HG02870 (cell line): ENCODE data around the gene PDE9A.
"Not testable (repeated sequence)": the region's sequence is repeated elsewhere in the genome, so short reads cannot be mapped to it uniquely, and the experiment has no call there.

ENCODE experiments used
- ATAC-seq: cut with Tn5 transposase; IDR thresholded peaks from one replicate; pipeline ENCODE4 v1.9.1; 2021; ENCODE audit warnings: mild to moderate bottlenecking, moderate library complexity; ENCODE audit not compliant: unreplicated experiment

Gene PDE9A

DNA sequence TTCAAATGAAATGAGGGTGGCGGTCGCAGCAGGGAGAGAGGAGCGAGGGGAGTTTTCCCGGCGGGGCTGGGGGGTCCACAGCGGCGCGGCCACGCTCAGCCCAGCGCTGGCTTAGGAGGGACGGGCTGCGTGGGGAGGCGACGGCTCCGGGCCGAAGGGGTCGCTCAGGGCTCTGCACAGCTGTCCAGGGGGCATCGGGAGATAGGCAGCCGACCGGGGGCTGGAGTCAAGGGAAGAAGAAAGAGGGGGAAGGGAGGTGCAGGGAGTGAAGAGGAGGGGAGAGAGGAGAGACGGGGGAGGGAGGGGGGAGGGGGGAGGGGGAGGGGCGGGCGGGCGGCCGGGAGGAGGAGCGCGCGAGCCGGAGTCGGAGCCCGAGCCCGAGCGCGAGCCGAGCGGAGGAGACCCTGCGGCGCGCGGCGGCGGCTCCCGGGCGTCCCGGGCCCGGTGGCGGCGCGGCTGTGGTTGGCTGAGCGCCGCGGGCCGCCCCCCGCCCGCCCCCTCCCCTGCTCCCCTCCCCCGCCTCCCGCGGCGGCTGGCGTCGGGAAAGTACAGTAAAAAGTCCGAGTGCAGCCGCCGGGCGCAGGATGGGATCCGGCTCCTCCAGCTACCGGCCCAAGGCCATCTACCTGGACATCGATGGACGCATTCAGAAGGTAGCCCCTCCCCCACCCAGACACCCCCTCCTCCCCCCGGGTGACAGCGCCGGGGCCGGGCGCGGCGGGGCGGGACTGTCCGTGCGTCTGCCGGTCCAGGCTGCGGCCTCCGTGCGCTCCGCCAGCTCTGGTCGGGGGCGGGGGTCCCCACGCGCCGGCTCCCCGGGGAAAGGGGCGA lies at the start of gene PDE9A:
Gene PDE9A, plus strand, starts transcription at position 391 of the 831 bp plus-strand sequence. Its CDS starts 194 bp downstream, at position 585.
- no peak for ATAC-seq

DNA sequence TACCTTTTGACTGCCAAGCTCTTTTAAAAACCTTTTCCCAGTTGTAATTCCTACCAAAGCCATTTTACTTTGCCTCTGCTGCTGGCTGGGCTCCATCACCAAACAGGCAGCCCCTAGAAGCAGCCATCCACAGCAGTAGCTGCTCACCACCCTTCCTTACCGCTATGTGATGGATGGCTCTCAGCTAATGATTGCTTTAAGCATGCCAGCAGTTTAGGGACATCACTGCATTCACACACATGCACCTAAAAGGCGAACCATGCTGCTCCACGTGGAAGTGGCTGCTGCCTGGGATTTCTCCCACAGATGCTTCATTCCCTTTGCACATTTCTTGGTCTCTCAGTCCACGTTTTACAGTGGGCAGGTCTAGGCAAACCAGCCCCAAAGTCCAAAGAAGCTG lies 46.3 kb upstream of the PDE9A start:
- ATAC-seq = no peak

DNA sequence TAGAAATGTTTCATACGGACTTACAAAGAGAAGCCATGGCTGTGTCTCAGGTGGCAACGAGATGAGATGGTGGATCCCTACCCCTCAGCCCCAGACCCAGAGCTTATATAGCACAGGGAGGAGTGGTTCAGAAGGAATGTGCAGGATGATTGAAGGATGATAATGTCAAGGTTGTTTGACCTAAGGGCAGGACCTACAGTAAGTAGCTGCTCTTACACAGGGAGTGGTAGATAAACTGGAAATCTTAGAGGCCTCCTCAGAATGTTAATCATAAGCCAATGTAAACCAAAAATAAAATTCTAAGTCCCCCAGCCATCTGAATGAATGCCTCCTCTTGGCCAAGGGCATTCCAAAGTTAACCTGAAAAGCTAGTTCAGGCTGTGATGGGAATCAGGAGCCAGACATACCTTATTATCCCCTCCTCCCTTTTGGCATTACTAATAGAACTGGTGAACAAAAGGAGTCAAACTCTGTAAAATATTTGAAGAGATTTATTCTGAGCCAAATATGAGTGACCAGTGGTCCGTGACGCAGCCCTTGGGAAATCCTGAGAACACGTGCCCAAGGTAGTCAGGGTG lies 45.8 kb upstream of the PDE9A start:
- ATAC-seq = no peak

DNA sequence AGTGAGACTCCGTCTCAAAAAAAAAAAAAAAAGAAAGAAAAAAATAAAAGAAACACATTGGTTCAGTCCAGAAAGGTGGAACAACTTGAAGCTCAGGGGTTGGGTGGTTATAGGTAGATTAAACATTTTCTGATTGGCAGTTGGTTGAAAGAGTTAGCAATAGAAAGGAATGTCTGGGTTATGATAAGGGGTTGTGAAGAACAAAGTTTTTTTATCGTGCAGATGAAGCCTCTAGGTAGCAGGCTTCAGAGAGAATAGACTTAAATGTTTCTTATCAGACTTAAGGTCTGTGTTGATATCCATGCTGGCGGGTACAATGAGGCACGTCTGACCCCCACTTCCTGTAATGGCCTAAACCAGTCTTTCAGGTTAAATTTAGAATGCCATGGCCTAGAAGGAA lies 45.0 kb upstream of the PDE9A start:
- no peak for ATAC-seq

DNA sequence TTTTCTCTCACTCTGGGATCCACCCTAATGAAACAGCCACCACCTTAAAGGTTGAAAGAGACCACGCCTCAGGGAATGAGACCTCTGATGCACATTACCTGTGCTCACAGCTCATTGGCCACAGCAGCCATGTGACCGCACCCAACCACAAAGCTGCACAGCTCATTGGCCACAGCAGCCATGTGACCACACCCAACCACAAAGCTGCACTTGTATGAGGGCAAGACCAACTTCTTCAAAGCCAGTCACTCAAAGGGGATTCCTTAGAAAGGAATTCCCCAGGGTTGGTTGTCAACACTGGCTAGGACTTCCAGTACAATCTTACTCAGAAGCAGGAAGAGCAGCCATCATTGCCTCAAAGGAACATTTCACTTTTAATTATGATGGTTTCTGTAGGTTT lies 43.6 kb upstream of the PDE9A start:
- ATAC-seq = peak; percentile 47

DNA sequence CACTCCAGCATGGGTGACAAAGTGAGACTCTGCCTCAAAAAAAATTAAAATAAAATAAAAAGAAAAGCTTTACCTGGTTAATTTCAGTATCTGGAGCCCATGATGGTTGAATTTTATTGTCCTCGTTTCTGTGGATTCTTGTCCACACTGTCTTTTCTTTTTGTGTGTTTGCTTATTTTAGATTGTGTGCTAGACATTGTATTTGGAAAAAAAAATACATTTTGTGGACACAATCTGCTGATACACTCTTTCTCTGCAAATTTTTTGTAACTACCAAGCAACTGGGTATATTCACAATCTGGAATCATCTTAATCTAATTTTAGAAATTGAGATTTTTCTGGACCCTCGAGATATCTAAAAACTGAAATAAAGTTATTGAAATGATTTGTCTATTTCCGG lies 41.6 kb upstream of the PDE9A start:
- ATAC-seq = no peak

DNA sequence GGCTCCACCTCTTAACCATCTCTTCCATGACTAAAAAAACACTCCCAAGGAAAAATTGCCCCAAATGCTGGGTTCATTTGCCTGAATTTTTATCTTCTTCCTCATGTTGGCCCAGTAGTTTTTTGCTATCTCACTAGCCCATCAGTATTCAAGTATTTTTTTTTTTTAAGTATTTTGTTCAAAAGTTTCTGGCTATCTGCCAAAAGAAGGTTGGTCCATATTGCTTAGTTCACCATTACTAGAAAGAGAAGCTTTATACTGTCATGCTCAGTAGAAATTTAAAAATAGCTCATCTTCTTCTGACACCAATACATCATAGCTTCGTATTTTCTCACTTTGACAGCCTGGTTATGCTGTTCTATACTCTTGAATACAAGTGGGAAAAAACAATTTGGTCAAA lies 41.0 kb upstream of the PDE9A start:
- no peak for ATAC-seq

DNA sequence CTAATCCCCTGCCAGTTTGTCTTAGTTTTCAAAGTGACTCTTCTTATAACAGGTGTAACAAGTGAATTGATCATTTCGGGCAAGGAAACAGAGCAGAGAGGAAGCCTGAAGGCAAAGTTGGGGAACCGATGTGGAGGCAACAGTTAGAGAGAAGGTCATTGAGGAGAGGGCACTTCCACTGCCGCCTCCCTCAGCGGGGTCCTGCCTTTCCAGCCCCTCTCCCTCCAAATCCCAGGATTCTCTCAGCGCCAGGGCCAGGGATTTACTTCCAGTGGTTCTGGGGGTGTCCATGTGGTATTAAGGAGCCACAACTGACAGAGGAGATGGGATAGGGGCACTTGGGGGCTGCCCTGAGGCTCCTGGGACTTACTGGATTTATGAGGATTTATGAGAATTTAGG lies 39.7 kb upstream of the PDE9A start:
- no peak for ATAC-seq

DNA sequence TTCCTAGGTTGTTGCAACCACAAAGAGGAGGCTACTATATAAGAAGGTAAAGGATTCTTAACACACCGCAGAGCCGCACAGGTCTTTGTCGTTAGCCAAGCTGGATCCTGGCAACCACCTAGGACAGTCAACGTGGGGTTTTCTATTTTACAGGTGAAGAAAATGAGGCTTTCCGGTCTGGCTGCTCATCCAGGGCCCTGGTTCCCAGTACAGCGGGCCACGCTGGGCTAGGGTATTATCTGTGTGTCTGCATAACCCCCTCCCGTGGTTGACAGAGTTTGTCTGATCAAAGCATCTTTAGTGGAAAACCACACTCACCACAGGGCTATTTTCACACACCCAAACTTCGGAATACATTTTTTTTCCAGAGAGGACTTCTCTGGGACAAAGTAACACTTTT lies 39.0 kb upstream of the PDE9A start:
- ATAC-seq = no peak

DNA sequence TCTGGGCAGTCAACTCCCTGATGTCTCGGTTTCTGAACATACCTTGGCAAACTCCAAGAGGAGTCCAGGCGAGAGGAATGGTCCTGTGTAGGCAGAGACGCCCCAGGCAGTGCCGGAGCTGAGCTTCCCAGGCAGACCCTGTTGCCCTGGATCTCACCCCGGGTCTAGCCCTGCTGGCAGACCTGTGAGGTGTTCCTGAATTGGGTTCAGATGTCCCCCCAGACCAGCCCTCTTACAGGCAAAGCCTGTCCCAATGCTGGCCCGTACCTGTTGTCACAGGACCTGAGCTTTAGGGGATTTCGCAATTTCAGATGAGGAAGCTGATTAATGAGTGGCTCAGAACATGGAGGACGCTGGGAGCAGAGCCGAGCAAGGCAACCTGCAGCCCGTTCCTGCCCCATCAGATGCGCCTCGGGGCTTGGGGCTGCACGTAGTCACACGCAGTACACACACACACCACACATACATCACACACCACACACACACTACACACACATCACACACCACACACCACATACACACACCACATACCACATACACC lies 38.5 kb upstream of the PDE9A start:
- no peak for ATAC-seq

DNA sequence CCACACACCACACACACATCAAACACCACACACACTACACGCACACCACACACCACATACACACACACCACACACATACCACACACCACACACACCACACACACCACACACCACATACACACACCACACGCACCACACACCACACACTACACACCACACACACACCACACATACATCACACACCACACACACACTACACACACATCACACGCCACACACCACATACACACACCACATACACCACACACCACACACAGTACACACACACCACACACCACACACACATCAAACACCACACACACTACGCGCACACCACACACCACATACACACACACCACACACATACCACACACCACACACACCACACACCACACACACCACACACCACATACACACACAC lies 38.0 kb upstream of the PDE9A start:
- ATAC-seq = not testable (repeated sequence)

DNA sequence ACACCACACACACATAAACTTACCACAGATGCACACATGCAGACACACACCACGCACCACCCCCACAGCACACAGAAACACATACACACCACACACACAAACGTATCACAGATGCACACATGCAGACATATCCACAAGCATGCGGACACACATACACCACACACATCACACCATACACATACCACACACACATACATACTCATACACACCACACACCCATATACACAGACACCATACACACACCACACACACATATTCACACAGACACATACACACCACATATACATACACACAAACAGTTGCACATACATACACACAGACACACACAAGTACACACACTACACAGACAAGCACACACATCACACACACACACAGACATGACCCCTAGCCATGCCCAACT lies 37.5 kb upstream of the PDE9A start:
- ATAC-seq = no peak

DNA sequence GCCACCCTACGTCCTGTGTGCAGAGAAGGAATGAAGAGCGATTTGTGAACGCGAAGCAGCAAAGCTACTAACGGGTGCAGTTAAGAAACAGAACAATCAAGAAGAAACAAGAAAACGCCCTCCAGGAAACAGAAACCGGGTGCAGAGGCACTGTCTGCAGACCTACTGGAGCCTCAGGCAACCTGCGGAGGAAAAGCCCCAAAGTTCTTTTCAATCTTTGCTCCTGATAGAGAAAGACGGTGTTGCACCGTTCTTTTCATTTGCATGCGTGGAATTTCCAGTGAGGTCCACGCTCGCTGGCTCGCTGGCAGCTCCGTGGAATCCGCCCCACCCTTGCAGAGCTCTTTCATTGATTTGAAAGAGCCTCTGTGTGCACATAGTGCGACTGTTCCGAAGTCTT lies 37.0 kb upstream of the PDE9A start:
- ATAC-seq = no peak

DNA sequence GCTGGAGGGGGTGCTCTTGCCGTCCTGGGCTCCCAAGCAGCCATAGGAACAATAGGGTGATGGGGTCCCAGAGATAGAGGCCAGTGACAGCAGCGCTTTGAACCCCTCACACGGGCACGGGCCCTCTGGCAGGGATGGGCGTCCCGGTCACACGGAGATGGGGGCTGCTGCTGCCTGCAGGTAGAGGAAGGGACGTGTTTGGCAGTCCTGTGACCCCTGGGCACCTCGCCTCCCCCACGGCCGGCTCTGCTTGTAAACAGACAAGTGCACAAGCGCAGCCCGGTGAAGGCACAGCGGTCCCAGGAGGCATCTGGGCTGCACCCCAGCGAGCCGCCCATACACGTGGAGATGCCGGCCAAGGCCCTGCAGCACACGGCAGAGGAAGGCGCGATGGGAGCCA lies 36.5 kb upstream of the PDE9A start:
- no peak for ATAC-seq

DNA sequence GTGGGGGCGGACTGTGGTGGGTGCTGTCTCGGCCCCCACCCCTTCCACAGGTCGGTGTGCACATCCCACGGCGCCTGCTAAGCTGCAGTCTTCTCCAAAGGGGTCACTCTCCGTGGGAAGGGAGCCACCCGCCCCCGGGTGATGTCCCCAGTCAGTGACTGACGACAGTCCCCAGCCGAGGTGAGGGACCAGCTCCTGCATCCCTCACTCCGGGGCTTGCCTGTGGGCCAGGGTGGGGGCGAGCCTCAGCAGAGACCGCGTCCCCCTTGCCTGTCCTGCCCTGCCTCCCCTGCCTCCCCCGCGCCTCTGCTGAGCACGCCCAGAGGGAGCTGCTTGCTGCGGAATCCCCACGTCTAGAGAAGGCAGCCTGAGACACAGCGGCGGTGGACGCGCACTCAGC lies 35.9 kb upstream of the PDE9A start:
- no peak for ATAC-seq

DNA sequence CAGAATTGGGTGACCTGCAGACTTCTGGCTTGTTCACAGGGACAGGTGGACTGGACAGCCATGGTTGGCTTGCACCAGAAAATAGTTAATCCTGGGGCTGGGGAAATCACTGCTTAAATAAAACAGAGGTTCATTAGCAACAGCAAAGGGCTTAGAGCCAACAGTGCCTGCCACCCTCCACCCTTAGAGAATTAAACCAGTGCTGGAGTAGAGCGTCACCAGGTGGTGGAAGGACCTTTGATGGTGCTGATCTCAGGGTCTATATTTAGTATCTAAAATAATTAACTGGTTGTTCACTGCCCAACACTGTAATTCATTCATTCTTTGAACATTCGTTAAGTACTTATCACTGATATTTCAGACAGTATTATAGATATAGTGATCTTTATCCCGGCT lies 34.7 kb upstream of the PDE9A start:
- ATAC-seq = no peak

DNA sequence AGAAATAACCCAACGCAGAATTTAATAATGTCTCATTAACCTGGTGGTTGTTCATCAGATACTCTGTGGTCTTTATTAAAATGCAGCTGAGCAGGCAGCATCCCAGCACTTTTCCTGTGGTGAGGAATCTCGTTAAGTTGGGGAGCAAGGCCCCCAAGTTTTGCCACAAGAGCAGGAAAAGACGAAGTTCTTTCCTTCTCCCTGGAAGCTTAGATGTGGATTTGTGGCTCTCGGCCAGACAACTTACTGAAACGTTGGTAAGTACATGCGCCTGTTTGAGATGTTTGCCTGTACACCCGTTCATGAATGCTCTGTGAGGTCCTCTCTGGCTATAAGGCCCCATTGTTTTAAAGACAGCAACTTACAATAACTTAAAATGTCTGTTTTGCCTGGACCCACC lies 34.3 kb upstream of the PDE9A start:
- ATAC-seq = no peak

DNA sequence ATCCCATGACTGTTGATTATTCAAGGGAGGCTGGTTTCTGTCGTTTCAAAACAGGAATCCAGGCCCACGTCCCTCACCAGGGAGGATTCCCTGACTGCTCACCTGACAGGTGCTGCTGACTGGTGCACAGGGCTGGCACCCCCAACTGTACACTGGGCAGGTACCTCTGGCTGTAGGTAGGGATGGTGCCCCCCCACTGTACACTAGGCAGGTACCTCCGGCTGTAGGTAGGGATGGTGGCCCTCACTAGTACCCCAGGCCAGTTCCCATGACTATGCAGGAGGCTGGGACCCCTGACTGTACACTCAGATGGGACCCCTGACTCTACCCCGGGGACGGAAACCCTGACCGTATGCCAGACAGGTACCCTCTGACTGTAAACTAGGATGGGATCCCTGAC lies 33.6 kb upstream of the PDE9A start:
- ATAC-seq = no peak

DNA sequence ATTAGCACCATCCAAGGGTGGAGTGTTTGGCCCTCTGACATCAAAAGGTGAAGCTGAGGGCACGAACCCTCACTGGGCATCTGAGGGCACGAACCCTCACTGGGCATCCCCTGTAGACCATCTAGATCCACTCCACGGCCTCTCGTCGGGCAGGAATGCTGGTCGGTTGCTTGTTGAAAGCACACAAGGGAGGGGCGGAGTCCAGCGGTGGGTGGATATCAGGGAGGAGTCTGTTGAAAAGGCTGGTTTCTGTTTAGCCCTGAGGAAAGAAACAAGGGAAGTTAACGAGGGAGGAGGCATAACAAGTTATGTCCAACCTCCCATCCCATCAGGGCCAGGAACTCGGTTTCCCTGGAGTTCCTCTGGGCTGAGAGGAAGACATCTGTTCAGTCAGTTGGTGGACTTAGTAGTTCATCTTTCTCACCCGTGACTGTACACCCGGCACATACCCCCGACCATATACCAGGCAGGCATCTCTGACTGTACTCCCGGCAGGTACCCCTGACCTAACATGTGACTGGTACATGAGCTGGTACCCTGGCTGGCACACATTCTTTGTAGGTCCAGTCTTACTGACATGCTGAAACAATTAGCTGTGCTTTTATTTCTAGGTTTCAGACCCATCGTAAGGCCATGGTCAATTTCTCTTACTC lies 32.1 kb upstream of the PDE9A start:
- no peak for ATAC-seq

DNA sequence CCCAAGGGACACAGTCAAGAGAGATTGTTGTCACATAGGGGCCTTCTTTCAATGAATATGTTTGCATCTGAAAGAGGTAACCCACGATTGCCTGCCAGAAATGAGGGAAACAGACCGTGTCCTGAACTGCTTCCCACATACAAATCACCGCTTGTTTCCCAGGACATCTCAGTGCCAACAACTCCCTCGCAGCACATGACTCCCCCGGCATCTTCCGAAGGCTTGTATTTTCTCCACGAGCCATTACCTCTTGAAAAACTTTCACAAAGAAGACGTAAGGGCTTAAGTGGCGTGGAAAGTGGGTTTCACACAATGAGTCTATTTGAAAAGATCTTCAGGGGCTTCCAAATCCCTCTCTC lies 31.6 kb upstream of the PDE9A start:
- ATAC-seq = no peak

DNA sequence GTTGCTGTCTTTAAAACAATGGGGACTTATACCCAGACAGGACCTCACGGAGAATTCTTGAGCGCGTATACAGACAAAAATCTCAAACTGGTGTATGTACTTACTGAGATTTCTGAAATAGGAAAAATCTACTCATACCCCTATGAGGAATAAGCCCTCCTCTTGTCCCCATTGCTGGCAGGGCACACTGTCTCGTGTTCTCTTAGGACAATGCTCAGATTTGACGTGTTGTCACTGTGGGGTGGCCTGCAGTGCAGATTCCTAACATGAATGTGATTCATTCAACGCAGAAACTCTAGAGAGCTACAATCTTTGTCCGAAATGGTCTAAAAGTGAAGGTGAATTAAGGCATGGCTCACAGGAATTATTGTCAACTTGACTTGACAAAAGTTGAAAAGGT lies 31.1 kb upstream of the PDE9A start:
- no peak for ATAC-seq

DNA sequence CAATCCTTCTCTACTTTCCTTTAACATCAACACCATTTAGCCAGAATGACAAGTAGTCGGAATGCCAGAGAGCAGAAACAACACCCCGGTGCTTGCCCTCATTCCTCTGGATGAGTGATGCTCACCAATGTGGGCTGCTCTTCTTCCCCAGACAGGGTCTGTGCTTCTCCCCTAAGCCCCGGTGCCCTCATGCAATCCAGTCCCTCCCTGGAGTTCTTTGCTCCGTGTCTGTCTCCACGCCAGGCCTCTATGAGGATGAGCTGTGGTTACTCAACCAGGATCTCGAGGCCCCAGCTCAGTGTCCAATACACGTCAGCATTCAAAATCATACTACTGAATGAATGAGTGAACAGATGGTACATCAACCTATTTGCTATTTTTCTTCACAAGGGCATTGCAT lies 29.7 kb upstream of the PDE9A start:
- ATAC-seq = no peak
